ENCODE data around the gene KRTCAP2. TPM values are rescaled to one million over a fixed set of nuclear protein-coding genes. Genes with fewer than 3 reads are reported as not detected.

KRTCAP2 gene
- total RNA-seq, 1 experiment from 2014 or later: 177 TPM

GRCh38 chr1:155141749-155142148 is 31.4 kb downstream of the KRTCAP2 start:
- in situ Hi-C loops (cut with HindIII; ENCODE audit: low sequenced_read_pairs): no loop called here
- DNase-seq (ENCODE audit: low spot score): no peak

GRCh38 chr1:155140630-155140953 is 32.5 kb downstream of the KRTCAP2 start:
- in situ Hi-C loops (cut with HindIII; ENCODE audit: low sequenced_read_pairs): no loop called here
- DNase-seq (ENCODE audit: low spot score): no peak

GRCh38 chr1:155139895-155140629 is 33.0 kb downstream of the KRTCAP2 start, which contains the start of gene DPM3:
Gene DPM3 (minus strand): TSS chr1:155140531. CDS start chr1:155140240, 291 bp downstream.
- in situ Hi-C loops (cut with HindIII; ENCODE audit: low sequenced_read_pairs): no loop called here
- DNase-seq (ENCODE audit: low spot score): peak; percentile 93

GRCh38 chr1:155137154-155137949 is 35.8 kb downstream of the KRTCAP2 start:
- DNase-seq (ENCODE audit: low spot score): no peak
- in situ Hi-C loops (cut with HindIII; ENCODE audit: low sequenced_read_pairs): no loop called here

- DNase-seq (ENCODE audit: low spot score): no peak
- in situ Hi-C loops (cut with HindIII; ENCODE audit: low sequenced_read_pairs): no loop called here
These were observed 36.4 kb downstream of the KRTCAP2 start for GRCh38 chr1:155136748-155137147.

- in situ Hi-C loops (cut with HindIII; ENCODE audit: low sequenced_read_pairs): no loop called here
- peak; percentile 94 for DNase-seq (ENCODE audit: low spot score)
These were observed 37.6 kb downstream of the KRTCAP2 start, which contains the start of gene SLC50A1 for GRCh38 chr1:155135415-155136028. Gene SLC50A1 (plus strand): TSS chr1:155135852. CDS start chr1:155135912, 60 bp downstream.

GRCh38 chr1:155134880-155135414 is 38.2 kb downstream of the KRTCAP2 start:
- in situ Hi-C loops (cut with HindIII; ENCODE audit: low sequenced_read_pairs): no loop called here

GRCh38 chr1:155134322-155134721 is 38.8 kb downstream of the KRTCAP2 start:
- in situ Hi-C loops (cut with HindIII; ENCODE audit: low sequenced_read_pairs): no loop called here
- DNase-seq (ENCODE audit: low spot score): no peak

More at GRCh38 chr1:155134880-155135414, 38.2 kb downstream of the KRTCAP2 start:
- peak; percentile 54 for DNase-seq (ENCODE audit: low spot score)

GRCh38 chr1:155133799-155134281 is 39.3 kb downstream of the KRTCAP2 start:
- in situ Hi-C loops (cut with HindIII; ENCODE audit: low sequenced_read_pairs): no loop called here
- DNase-seq (ENCODE audit: low spot score): no peak

- in situ Hi-C loops (cut with HindIII; ENCODE audit: low sequenced_read_pairs): no loop called here
These were observed 41.2 kb downstream of the KRTCAP2 start for GRCh38 chr1:155131856-155132255.

GRCh38 chr1:155131285-155131684 is 41.8 kb downstream of the KRTCAP2 start:
- in situ Hi-C loops (cut with HindIII; ENCODE audit: low sequenced_read_pairs): no loop called here
- no peak for DNase-seq (ENCODE audit: low spot score)

More at GRCh38 chr1:155131856-155132255, 41.2 kb downstream of the KRTCAP2 start:
- DNase-seq (ENCODE audit: low spot score): no peak

- in situ Hi-C loops (cut with HindIII; ENCODE audit: low sequenced_read_pairs): no loop called here
- no peak for DNase-seq (ENCODE audit: low spot score)
These were observed 42.7 kb downstream of the KRTCAP2 start for GRCh38 chr1:155130272-155131006.

GRCh38 chr1:155128755-155129473 is 44.2 kb downstream of the KRTCAP2 start:
- in situ Hi-C loops (cut with HindIII; ENCODE audit: low sequenced_read_pairs): no loop called here
- DNase-seq (ENCODE audit: low spot score): peak; percentile 53

- no peak for DNase-seq (ENCODE audit: low spot score)
- in situ Hi-C loops (cut with HindIII; ENCODE audit: low sequenced_read_pairs): no loop called here
These were observed 44.9 kb downstream of the KRTCAP2 start for GRCh38 chr1:155127967-155128754.

GRCh38 chr1:155127105-155127966 is 45.8 kb downstream of the KRTCAP2 start, which contains the start of gene EFNA1:
Gene EFNA1 (plus strand): TSS chr1:155127876. CDS start chr1:155127978, 102 bp downstream.
- DNase-seq (ENCODE audit: low spot score): peak; percentile 77
- in situ Hi-C loops (cut with HindIII; ENCODE audit: low sequenced_read_pairs): no loop called here

GRCh38 chr1:155126556-155127104 is 46.5 kb downstream of the KRTCAP2 start:
- DNase-seq (ENCODE audit: low spot score): peak; percentile 66
- in situ Hi-C loops (cut with HindIII; ENCODE audit: low sequenced_read_pairs): no loop called here

Data from G401 (cell line).